HEK293 (cell line): ENCODE data around the gene ELL.

ENCODE experiments used
- BCL11B ChIP-seq: fragments of 450-650 bp; formaldehyde crosslinking; IDR thresholded peaks from 2 replicates; pipeline ENCODE4 v1.5.1; 2016; ENCODE audit warnings: low read depth, missing biosample characterization, missing genetic modification characterization
- HOXC10 ChIP-seq: sonication (generic); formaldehyde crosslinking; IDR thresholded peaks from 2 replicates; pipeline ENCODE4 v1.8.1; 2023; ENCODE audit warnings: mild to moderate bottlenecking, missing genetic modification reagents
- KLF7 ChIP-seq: fragments of 450-650 bp; formaldehyde crosslinking; IDR thresholded peaks from 2 replicates; pipeline ENCODE4 v1.5.1; 2016; ENCODE audit warnings: missing biosample characterization, missing genetic modification characterization, borderline replicate concordance
- PRDM2 ChIP-seq: fragments of 450-650 bp; formaldehyde crosslinking; IDR thresholded peaks from 2 replicates; pipeline ENCODE4 v1.5.1; 2016; ENCODE audit warnings: missing biosample characterization, missing genetic modification characterization, borderline replicate concordance
- SCRT2 ChIP-seq: fragments of 450-650 bp; formaldehyde crosslinking; IDR thresholded peaks from 2 replicates; pipeline ENCODE4 v1.5.1; 2016; ENCODE audit warnings: missing biosample characterization, missing genetic modification characterization
- SP7 ChIP-seq: fragments of 450-650 bp; formaldehyde crosslinking; IDR thresholded peaks from 2 replicates; pipeline ENCODE4 v1.5.1; 2016; ENCODE audit warnings: missing biosample characterization, missing genetic modification characterization
- TCF7L2 ChIP-seq: IDR thresholded peaks from 2 replicates; pipeline ENCODE4 v1.6.1; 2011; ENCODE audit warnings: low read depth, mild to moderate bottlenecking, inconsistent platforms, low read length, moderate library complexity, borderline replicate concordance
- YY2 ChIP-seq: fragments of 450-650 bp; formaldehyde crosslinking; IDR thresholded peaks from 2 replicates; pipeline ENCODE4 v1.5.1; 2016; ENCODE audit warnings: missing biosample characterization, missing genetic modification characterization
- ZBTB44 ChIP-seq: fragments of 450-650 bp; IDR thresholded peaks from 2 replicates; pipeline ENCODE4 v1.5.1; 2018; ENCODE audit warnings: missing biosample characterization, mild to moderate bottlenecking, missing genetic modification characterization
- ZFP3 ChIP-seq: fragments of 450-650 bp; formaldehyde crosslinking; IDR thresholded peaks from 2 replicates; pipeline ENCODE4 v1.5.1; 2016; ENCODE audit warnings: low read depth, missing biosample characterization, missing genetic modification characterization
- ZNF121 ChIP-seq: fragments of 450-650 bp; formaldehyde crosslinking; IDR thresholded peaks from 2 replicates; pipeline ENCODE4 v1.5.1; 2016; ENCODE audit warnings: missing biosample characterization, missing genetic modification characterization
- ZNF184 ChIP-seq: fragments of 450-650 bp; IDR thresholded peaks from 2 replicates; pipeline ENCODE4 v1.5.1; 2018; ENCODE audit warnings: missing biosample characterization, mild to moderate bottlenecking, missing genetic modification characterization
- ZNF274 ChIP-seq, 2 experiments: fragments of 200-500 bp in 1 of 2; fragments of 450-650 bp in 1 of 2; sonication (Bioruptor generic) in 1 of 2; formaldehyde crosslinking in 1 of 2; IDR thresholded peaks; 2 replicates each; pipeline versions ENCODE4 v1.5.1 to v1.6.1; 2014 to 2016; ENCODE audit warnings: borderline replicate concordance in 1 of 2, inconsistent platforms in 1 of 2, low read length in 1 of 2, missing biosample characterization in 1 of 2, missing genetic modification characterization in 1 of 2
- ZNF280C ChIP-seq: fragments of 450-650 bp; formaldehyde crosslinking; IDR thresholded peaks from 2 replicates; pipeline ENCODE4 v1.5.1; 2016; ENCODE audit warnings: missing biosample characterization, missing genetic modification characterization
- ZNF335 ChIP-seq: fragments of 450-650 bp; formaldehyde crosslinking; conservative IDR thresholded peaks from 2 replicates; pipeline ENCODE4 v1.5.1; 2016; ENCODE audit warnings: missing biosample characterization, missing genetic modification characterization
- ZNF391 ChIP-seq: fragments of 450-650 bp; formaldehyde crosslinking; IDR thresholded peaks from 2 replicates; pipeline ENCODE4 v1.5.1; 2016; ENCODE audit warnings: low read depth, missing biosample characterization, missing genetic modification characterization, borderline replicate concordance
- ZNF394 ChIP-seq: fragments of 450-650 bp; formaldehyde crosslinking; IDR thresholded peaks from 2 replicates; pipeline ENCODE4 v1.5.1; 2016; ENCODE audit warnings: missing biosample characterization, missing genetic modification characterization, mild to moderate bottlenecking, moderate library complexity, borderline replicate concordance
- ZNF488 ChIP-seq: fragments of 450-650 bp; formaldehyde crosslinking; IDR thresholded peaks from 2 replicates; pipeline ENCODE4 v1.5.1; 2016; ENCODE audit warnings: missing biosample characterization, missing genetic modification characterization
- ZNF529 ChIP-seq: fragments of 450-650 bp; formaldehyde crosslinking; IDR thresholded peaks from 2 replicates; pipeline ENCODE4 v1.5.1; 2017; ENCODE audit warnings: missing genetic modification characterization, missing biosample characterization; ENCODE audit not compliant: insufficient replicate concordance
- ZNF561 ChIP-seq: fragments of 450-650 bp; IDR thresholded peaks from 2 replicates; pipeline ENCODE4 v1.5.1; 2018; ENCODE audit warnings: missing biosample characterization, missing genetic modification characterization, borderline replicate concordance
- ZNF571 ChIP-seq: fragments of 450-650 bp; formaldehyde crosslinking; IDR thresholded peaks from 2 replicates; pipeline ENCODE4 v1.5.0; 2017; ENCODE audit warnings: missing biosample characterization, missing genetic modification characterization
- ZNF664 ChIP-seq: fragments of 450-650 bp; formaldehyde crosslinking; IDR thresholded peaks from 2 replicates; pipeline ENCODE4 v1.5.1; 2016; ENCODE audit warnings: missing biosample characterization, missing genetic modification characterization
- ZNF677 ChIP-seq: fragments of 450-650 bp; IDR thresholded peaks from 2 replicates; pipeline ENCODE4 v1.5.0; 2018; ENCODE audit warnings: missing biosample characterization, mild to moderate bottlenecking, missing genetic modification characterization, moderate library complexity
- ZNF701 ChIP-seq: fragments of 450-650 bp; formaldehyde crosslinking; IDR thresholded peaks from 2 replicates; pipeline ENCODE4 v1.5.1; 2016; ENCODE audit warnings: missing biosample characterization, missing genetic modification characterization
- ZNF704 ChIP-seq: fragments of 450-650 bp; formaldehyde crosslinking; IDR thresholded peaks from 2 replicates; pipeline ENCODE4 v1.5.1; 2016; ENCODE audit warnings: missing biosample characterization, missing genetic modification characterization
- ZNF785 ChIP-seq: fragments of 450-650 bp; formaldehyde crosslinking; IDR thresholded peaks from 2 replicates; pipeline ENCODE4 v1.5.1; 2016; ENCODE audit warnings: missing biosample characterization, missing genetic modification characterization
- ZSCAN16 ChIP-seq: fragments of 450-650 bp; formaldehyde crosslinking; IDR thresholded peaks from 2 replicates; pipeline ENCODE4 v1.5.1; 2016; ENCODE audit warnings: missing biosample characterization, missing genetic modification characterization
- ZSCAN18 ChIP-seq: fragments of 450-650 bp; formaldehyde crosslinking; IDR thresholded peaks from 2 replicates; pipeline ENCODE4 v1.5.1; 2016; ENCODE audit warnings: missing biosample characterization, missing genetic modification characterization

ELL gene

GRCh38 chr19:18521692-18522123 lies at the start of gene ELL (continued):
- TF ChIP-seq ZBTB44 (tag by site-specific recombination), result no peak
- TF ChIP-seq YY2 (tag by site-specific recombination), result peak; percentile 94
- TF ChIP-seq ZNF274 (IDR thresholded peaks at IDR 0.05; ENCODE audit: low read length), result no peak
- TF ChIP-seq ZNF274 (tag by site-specific recombination; IDR thresholded peaks at IDR 0.05; ENCODE audit: borderline replicate concordance), result no peak
- TF ChIP-seq ZNF488 (tag by site-specific recombination), result no peak
- no peak for TF ChIP-seq ZNF677
- no peak for TF ChIP-seq TCF7L2
- no peak for TF ChIP-seq ZNF571 (tag by site-specific recombination)
- TF ChIP-seq KLF7 (tag by site-specific recombination), result no peak
- TF ChIP-seq ZNF280C (tag by site-specific recombination), result no peak
- TF ChIP-seq HOXC10, result no peak
- TF ChIP-seq ZNF394 (tag by site-specific recombination), result no peak
- no peak for TF ChIP-seq BCL11B
- TF ChIP-seq ZNF335, result no peak; the same call in 1 of the 2 replicates
- TF ChIP-seq ZNF561 (tag by site-specific recombination), result no peak
- TF ChIP-seq SCRT2 (tag by site-specific recombination), result no peak
- TF ChIP-seq SP7 (tag by site-specific recombination), result peak; percentile 68
- TF ChIP-seq ZNF391 (tag by site-specific recombination), result peak; percentile 74; the same call in 1 of the 2 replicates
- TF ChIP-seq ZNF121 (tag by site-specific recombination), result no peak
- TF ChIP-seq ZNF184 (tag by site-specific recombination), result no peak
- TF ChIP-seq ZNF701, result no peak
- no peak for TF ChIP-seq PRDM2
- no peak for TF ChIP-seq ZSCAN18 (tag by site-specific recombination)
- no peak for TF ChIP-seq ZSCAN16
- TF ChIP-seq ZFP3 (tag by site-specific recombination), result no peak
- no peak for TF ChIP-seq ZNF704 (tag by site-specific recombination)
- TF ChIP-seq ZNF785 (tag by site-specific recombination), result no peak
- no peak for TF ChIP-seq ZNF664 (tag by site-specific recombination)
- no peak for TF ChIP-seq ZNF529 (tag by site-specific recombination)
